ENCODE data around the gene SLCO1B1.

SLCO1B1 gene

DNA sequence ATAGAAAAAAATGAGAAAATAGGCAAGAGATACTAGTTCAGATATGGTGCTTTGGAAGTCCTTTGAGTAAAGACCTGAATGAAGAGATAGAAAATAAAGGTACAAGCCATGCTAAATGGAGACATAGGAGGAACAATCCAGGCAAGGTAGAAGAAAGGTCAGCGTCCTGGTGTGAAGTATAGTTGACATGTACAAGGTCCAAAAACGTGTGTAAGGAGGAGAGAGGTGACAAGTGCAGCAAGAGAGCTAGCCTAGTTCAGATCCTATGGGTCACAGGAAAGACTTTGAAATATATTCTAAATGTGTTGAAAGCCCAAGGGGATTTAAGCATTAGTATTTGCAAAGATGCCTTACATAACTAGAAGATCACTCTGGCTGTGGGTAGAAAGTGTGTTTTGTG is 88.2 kb downstream of the SLCO1B1 start:
- FAIRE-seq (no peak), DNase-seq (ENCODE audit: insufficient read length, low spot score) (no peak)

DNA sequence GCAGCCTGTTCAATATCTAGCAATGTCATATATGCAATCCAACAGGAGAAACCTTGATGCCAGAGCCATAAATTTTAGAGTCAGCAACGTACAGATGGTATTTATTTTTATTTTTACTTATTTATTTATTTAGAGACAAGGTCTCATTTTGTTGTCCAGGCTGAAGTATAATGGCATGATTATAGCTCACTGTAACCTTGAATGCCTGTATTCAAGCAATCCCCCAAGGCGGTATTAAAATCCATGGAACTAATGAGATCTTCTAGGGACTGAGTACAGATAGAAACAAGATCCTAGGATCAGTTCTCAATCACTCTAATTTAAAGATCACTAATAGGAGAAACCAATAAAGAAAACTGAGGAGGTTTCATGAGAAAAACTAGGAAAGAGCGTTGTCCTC is 89.3 kb downstream of the SLCO1B1 start:
- DNase-seq (ENCODE audit: insufficient read length, low spot score) (no peak), FAIRE-seq (no peak)

GRCh38 chr12:21221072-21221471 is 90.1 kb downstream of the SLCO1B1 start:
- DNase-seq (ENCODE audit: insufficient read length, low spot score) = no peak
- no peak for FAIRE-seq

DNA sequence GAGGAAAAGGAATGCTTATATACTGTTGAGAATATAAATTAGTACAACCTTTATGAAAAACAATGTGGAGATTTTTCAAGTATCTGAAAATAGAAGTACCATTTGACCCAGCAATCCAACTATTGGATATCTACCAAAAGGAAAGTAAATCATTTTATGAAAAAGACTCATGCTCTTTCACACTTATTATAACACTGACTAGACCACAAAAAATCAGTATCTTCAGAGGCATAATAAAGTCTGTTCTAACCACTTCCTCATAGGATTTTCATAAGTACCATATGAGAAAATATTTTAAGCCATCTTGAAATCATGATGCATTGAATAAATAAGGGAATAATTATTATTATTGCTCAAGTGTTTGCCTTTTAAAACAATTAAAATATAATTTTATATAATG is 90.8 kb downstream of the SLCO1B1 start:
- DNase-seq (ENCODE audit: insufficient read length, low spot score) (no peak), FAIRE-seq (no peak)

GRCh38 chr12:21223930-21224329 is 92.9 kb downstream of the SLCO1B1 start:
- FAIRE-seq = no peak
- no peak for DNase-seq (ENCODE audit: insufficient read length, low spot score)

- DNase-seq (ENCODE audit: insufficient read length, low spot score) (no peak), FAIRE-seq (no peak)
Measured at GRCh38 chr12:21234395-21234794, 103.4 kb downstream of the SLCO1B1 start.

DNA sequence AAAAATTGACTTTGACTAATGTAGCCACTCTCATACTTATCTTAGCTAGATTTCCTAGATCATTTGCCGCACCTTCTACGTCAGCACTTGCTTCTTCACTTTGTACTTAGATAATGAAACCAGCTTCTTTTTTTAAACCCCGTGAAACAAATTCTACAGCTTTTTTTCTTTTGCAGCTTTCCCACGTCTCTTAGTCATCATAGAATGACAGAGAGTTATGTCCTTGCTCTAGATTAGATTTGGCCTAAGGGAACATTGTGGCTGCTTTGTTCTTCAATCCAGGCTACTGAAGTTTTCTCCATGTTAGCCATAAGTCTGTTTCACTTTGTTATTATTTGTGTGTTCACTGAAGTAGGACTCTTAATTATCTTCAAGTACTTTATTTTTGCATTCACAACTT is 108.9 kb downstream of the SLCO1B1 start:
- DNase-seq (ENCODE audit: insufficient read length, low spot score) (no peak), FAIRE-seq (no peak)

GRCh38 chr12:21248679-21249078 is 117.7 kb downstream of the SLCO1B1 start:
- DNase-seq (ENCODE audit: insufficient read length, low spot score) (no peak), FAIRE-seq (peak; percentile 45)

- FAIRE-seq = no peak
Measured at GRCh38 chr12:21252070-21252469, 121.1 kb downstream of the SLCO1B1 start.

DNA sequence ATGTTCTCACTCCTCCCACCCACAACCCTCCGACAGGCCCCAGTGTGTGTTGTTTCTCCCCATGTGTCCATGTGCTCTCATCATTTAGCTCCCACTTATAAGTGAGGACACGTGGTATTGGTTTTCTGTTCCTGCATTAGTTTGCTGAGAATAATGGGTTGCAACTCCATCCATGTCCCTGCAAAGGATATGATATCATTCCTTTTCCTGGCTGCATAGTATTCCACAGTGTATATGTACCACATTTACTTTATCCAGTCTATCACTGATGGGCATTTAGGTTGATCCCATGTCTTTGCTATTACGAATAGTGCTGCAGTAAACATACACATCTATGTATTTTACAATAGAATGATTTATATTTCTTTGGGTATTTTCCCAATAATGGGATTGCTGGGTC is 126.2 kb downstream of the SLCO1B1 start:
- DNase-seq (ENCODE audit: insufficient read length, low spot score) (no peak), FAIRE-seq (no peak)

More at GRCh38 chr12:21252070-21252469, 121.1 kb downstream of the SLCO1B1 start:
- DNase-seq (ENCODE audit: insufficient read length, low spot score) = no peak

DNA sequence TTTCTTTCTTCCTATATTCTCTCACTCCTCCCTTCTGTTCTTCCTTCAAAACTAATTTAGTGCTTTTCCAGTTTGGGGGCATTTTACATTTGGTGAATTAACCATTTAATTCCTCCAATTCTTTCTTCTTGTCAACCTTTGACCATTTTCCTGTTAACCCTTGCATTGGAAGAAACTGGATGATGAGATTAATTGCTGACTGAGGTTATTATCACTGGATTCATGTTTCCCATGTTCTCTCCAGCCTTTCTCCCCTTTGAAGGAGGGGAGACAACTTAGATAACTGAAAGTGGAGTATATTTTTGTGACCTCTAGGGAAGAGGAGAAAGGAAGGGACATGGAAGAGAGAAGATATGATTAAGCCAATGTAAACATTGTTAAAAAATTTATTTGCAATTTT is 133.2 kb downstream of the SLCO1B1 start:
- DNase-seq (ENCODE audit: insufficient read length, low spot score) = no peak
- FAIRE-seq = no peak

- FAIRE-seq (no peak), DNase-seq (ENCODE audit: insufficient read length, low spot score) (no peak)
Measured at GRCh38 chr12:21265932-21266331, 134.9 kb downstream of the SLCO1B1 start.

- no peak for DNase-seq (ENCODE audit: insufficient read length, low spot score)
- no peak for FAIRE-seq
Measured at GRCh38 chr12:21276826-21277225, 145.8 kb downstream of the SLCO1B1 start.

Data from GM19239 (cell line).